HL-60 (cell line): ENCODE measurements around the gene GRAMD2B.

Experiments
- DNase-seq, 2 experiments: peaks; one replicate each; pipeline ENCODE4 v3.0.0-alpha.2; 2010 to 2020; ENCODE audit warnings: low read depth in 1 of 2, low spot score in 1 of 2
- H3K27ac ChIP-seq: fragments of 250-450 bp; sonication (Bioruptor Pico); replicated peaks from 2 replicates; pipeline ENCODE4 v1.5.1; 2020; ENCODE audit warnings: mild to moderate bottlenecking, moderate library complexity
- H3K27me3 ChIP-seq: fragments of 250-450 bp; sonication (Bioruptor Pico); 2 replicates; pipeline ENCODE4 v1.5.1; 2021; ENCODE audit warnings: mild to moderate bottlenecking, moderate library complexity; ENCODE audit not compliant: insufficient read depth, poor library complexity, severe bottlenecking
- H3K4me3 ChIP-seq: replicated peaks from 2 replicates; pipeline ENCODE4 v1.5.1; 2011; ENCODE audit warnings: mild to moderate bottlenecking, control low read depth, low read length; ENCODE audit not compliant: insufficient read depth
- CTCF ChIP-seq: IDR thresholded peaks from one replicate; pipeline ENCODE4 v1.5.1; 2011; ENCODE audit warnings: low read length, control low read depth, inconsistent platforms; ENCODE audit not compliant: insufficient read depth
- GABPA ChIP-seq: IDR thresholded peaks from 2 replicates; pipeline ENCODE4 v1.6.1; 2012; ENCODE audit warnings: low read depth
- POLR2AphosphoS5 ChIP-seq: IDR thresholded peaks from 2 replicates; pipeline ENCODE4 v1.6.1; 2012; ENCODE audit warnings: low read depth
- SPI1 ChIP-seq: IDR thresholded peaks from 2 replicates; pipeline ENCODE4 v1.6.1; 2012; ENCODE audit warnings: low read depth, mild to moderate bottlenecking, borderline replicate concordance
- TF ChIP-seq, protein P1 (sequence below): IDR thresholded peaks from 2 replicates; pipeline ENCODE4 v1.6.1; 2012; ENCODE audit warnings: low read depth; ENCODE audit not compliant: insufficient replicate concordance

Gene GRAMD2B

DNA sequence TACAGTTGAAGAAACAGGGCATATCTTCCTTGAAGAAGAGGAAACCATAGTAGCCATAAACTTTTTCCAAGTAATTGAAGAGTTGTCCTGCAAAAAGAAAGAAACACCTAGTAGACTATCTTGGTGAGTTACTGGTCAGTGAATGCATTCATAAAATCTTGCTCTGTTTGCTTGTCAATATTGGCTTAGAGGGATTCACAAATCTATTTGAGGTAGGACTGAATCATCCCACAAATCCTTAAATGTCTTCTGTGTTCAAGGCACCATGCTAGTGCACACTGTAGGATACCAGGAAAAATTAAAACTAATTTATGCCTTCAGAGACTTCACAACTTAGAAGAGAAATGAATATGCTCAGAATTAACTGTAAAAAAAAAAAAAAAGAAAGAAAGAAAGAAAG is 57.6 kb downstream of the GRAMD2B start:
- TF ChIP-seq CTCF (no peak), POLR2AphosphoS5 (no peak)
- TF ChIP-seq, protein P1, sequence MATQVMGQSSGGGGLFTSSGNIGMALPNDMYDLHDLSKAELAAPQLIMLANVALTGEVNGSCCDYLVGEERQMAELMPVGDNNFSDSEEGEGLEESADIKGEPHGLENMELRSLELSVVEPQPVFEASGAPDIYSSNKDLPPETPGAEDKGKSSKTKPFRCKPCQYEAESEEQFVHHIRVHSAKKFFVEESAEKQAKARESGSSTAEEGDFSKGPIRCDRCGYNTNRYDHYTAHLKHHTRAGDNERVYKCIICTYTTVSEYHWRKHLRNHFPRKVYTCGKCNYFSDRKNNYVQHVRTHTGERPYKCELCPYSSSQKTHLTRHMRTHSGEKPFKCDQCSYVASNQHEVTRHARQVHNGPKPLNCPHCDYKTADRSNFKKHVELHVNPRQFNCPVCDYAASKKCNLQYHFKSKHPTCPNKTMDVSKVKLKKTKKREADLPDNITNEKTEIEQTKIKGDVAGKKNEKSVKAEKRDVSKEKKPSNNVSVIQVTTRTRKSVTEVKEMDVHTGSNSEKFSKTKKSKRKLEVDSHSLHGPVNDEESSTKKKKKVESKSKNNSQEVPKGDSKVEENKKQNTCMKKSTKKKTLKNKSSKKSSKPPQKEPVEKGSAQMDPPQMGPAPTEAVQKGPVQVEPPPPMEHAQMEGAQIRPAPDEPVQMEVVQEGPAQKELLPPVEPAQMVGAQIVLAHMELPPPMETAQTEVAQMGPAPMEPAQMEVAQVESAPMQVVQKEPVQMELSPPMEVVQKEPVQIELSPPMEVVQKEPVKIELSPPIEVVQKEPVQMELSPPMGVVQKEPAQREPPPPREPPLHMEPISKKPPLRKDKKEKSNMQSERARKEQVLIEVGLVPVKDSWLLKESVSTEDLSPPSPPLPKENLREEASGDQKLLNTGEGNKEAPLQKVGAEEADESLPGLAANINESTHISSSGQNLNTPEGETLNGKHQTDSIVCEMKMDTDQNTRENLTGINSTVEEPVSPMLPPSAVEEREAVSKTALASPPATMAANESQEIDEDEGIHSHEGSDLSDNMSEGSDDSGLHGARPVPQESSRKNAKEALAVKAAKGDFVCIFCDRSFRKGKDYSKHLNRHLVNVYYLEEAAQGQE: no peak
- no peak for DNase-seq
- no peaks in the 10 kb centered on the region for H3K27me3 ChIP-seq
- no peak overlapping the region for H3K4me3 ChIP-seq
- no peak overlapping the region for H3K27ac ChIP-seq

DNA sequence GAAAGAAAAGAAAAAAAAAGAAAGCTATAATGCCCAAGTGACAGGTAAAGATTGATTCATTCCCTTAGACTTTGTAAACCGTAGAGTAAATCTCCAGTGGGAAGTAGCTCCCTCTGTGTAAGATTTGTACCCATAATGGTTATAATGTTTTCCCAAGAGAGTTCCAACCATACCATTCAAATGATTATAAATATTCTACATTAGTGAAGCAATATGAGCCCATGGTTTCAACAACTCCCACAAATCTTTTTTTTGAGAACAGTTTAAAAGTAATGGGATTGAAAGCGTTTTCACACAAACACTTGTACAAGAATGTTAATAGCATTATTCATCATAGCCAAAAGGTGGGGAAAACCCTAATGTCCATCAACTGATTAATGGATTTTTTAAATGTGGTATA is 58.0 kb downstream of the GRAMD2B start:
- Histone ChIP-seq H3K27ac (no peak overlapping the region), H3K27me3 (no peaks in the 10 kb centered on the region), H3K4me3 (no peak overlapping the region)
- TF ChIP-seq, protein P1: no peak
- TF ChIP-seq GABPA: no peak
- no peak for TF ChIP-seq POLR2AphosphoS5
- DNase-seq: no peak

GRCh38 chr5:126482591-126482990 is 59.4 kb downstream of the GRAMD2B start:
- no peak overlapping the region for H3K4me3 ChIP-seq
- TF ChIP-seq GABPA (no peak), POLR2AphosphoS5 (no peak), CTCF (no peak), SPI1 (no peak)
- TF ChIP-seq, protein P1: no peak
- DNase-seq: no peak
- no peak overlapping the region for H3K27ac ChIP-seq
- no peaks in the 10 kb centered on the region for H3K27me3 ChIP-seq

GRCh38 chr5:126483156-126483555 is 59.9 kb downstream of the GRAMD2B start:
- no peak for DNase-seq
- no peaks in the 10 kb centered on the region for H3K27me3 ChIP-seq
- H3K27ac ChIP-seq: no peak overlapping the region
- TF ChIP-seq GABPA (no peak), CTCF (no peak), POLR2AphosphoS5 (no peak), SPI1 (no peak)
- TF ChIP-seq, protein P1: no peak
- no peak overlapping the region for H3K4me3 ChIP-seq
